HG03196 (cell line): ENCODE data around the gene ZNF217.
"Not testable (repeated sequence)": the region's sequence is repeated elsewhere in the genome, so short reads cannot be mapped to it uniquely, and the experiment has no call there.

ENCODE experiments used
- ATAC-seq: cut with Tn5 transposase; IDR thresholded peaks from one replicate; pipeline ENCODE4 v1.9.1; 2021; ENCODE audit not compliant: unreplicated experiment

ZNF217 gene

GRCh38 chr20:53569606-53570307 is 23.9 kb downstream of the ZNF217 start:
- ATAC-seq = no peak

- no peak for ATAC-seq
Observed at GRCh38 chr20:53569005-53569404, 24.6 kb downstream of the ZNF217 start.

GRCh38 chr20:53568351-53568750 is 25.3 kb downstream of the ZNF217 start:
- ATAC-seq = no peak

- no peak for ATAC-seq
Observed at GRCh38 chr20:53567379-53567917, 26.2 kb downstream of the ZNF217 start.

- not testable (repeated sequence) for ATAC-seq
Observed at GRCh38 chr20:53566623-53567022, 27.0 kb downstream of the ZNF217 start.

GRCh38 chr20:53565254-53565653 is 28.4 kb downstream of the ZNF217 start:
- ATAC-seq = no peak

GRCh38 chr20:53562104-53562764 is 31.4 kb downstream of the ZNF217 start:
- ATAC-seq = not testable (repeated sequence)

- ATAC-seq = no peak
Observed at GRCh38 chr20:53561505-53561904, 32.1 kb downstream of the ZNF217 start.

GRCh38 chr20:53559816-53560215 is 33.8 kb downstream of the ZNF217 start:
- no peak for ATAC-seq

- no peak for ATAC-seq
Observed at GRCh38 chr20:53557130-53557529, 36.5 kb downstream of the ZNF217 start.

GRCh38 chr20:53556267-53556897 is 37.3 kb downstream of the ZNF217 start:
- ATAC-seq = no peak

- no peak for ATAC-seq
Observed at GRCh38 chr20:53555816-53556215, 37.8 kb downstream of the ZNF217 start.

GRCh38 chr20:53555081-53555480 is 38.6 kb downstream of the ZNF217 start:
- no peak for ATAC-seq

GRCh38 chr20:53552572-53552893 is 41.1 kb downstream of the ZNF217 start:
- not testable (repeated sequence) for ATAC-seq

- ATAC-seq = not testable (repeated sequence)
Observed at GRCh38 chr20:53551719-53552571, 41.7 kb downstream of the ZNF217 start.

- no peak for ATAC-seq
Observed at GRCh38 chr20:53550280-53551187, 43.1 kb downstream of the ZNF217 start.

GRCh38 chr20:53547664-53548239 is 45.9 kb downstream of the ZNF217 start:
- ATAC-seq = no peak

GRCh38 chr20:53539516-53539915 is 54.1 kb downstream of the ZNF217 start:
- no peak for ATAC-seq

- not testable (repeated sequence) for ATAC-seq
Observed at GRCh38 chr20:53536382-53536781, 57.3 kb downstream of the ZNF217 start.

- ATAC-seq = no peak
Observed at GRCh38 chr20:53535878-53536277, 57.8 kb downstream of the ZNF217 start.
